NT2/D1 (cell line): ENCODE results near the gene ANTXR1.

Experiments used
- YY1 ChIP-seq: IDR thresholded peaks from 2 replicates; pipeline ENCODE4 v1.6.1; 2011; ENCODE audit not compliant: insufficient read length, insufficient read depth
- ZNF274 ChIP-seq: IDR thresholded peaks from 2 replicates; pipeline ENCODE4 v1.6.1; 2011; ENCODE audit warnings: mild to moderate bottlenecking, low read depth, low read length

DNA sequence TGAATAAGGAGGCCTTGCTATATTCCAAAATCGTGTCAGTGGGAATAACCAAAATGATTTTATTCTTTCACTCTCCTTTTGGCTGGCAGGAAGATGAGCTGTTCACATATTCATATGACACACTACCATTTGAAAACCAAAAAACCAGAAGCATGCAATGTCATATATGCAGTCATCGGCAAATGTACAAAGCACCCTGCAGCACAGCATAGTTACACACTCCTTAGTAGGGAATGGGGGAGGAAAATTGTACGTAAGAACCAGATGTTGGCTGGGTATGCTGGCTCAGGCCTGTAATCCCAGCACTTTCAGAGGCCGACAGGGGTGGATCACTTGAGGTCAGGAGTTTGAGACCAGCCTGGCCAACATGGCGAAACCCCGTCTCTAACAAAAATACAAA lies 197.4 kb downstream of the ANTXR1 start:
- TF ChIP-seq ZNF274 (no peak), YY1 (no peak)
